Measurements from ENCODE around the gene CCNK.

Gene CCNK

DNA sequence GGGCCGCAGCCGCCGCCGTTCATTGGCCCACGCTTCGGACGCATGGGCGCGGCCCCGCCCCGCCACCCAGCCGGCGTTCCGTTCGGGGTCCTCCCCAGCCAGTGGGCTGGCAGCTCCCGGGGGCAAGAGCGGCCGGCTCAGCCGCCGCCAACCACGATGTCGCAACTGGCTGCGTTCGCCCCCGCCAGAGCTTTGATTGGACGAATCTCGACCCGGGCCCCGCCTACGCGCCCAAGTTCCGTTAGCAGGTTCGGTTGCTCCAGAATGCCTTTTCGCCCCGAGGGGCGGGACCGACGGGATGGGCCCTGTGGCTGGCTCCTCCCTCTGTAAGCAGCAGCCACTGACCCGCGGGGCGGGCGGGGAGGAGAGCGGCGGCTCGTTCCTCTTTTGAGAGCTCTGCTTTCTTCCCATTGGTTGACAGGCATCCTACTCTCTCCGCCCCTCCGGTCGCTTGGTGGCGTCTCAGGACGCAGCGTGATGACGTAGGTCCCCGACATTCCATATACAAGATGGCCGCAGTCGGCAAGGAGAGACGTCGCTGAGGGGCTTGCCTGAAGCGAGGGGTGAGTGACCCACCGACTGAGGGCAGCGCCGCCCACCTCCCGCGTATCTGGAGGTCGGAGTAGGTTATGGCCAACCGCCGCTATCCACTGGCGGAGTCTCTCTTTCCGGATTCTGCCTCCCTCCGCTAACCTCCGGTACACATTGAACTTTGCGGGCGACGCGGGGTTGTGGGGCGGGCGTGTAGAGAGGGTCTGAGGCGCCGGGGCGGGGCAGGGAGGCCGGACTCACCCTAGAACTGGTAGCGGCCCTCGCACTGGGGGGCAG is at the start of gene CCNK:
Gene CCNK, plus strand, starts transcription at position 493 of the 828 bp plus-strand sequence. CDS start 11,269 bp downstream, outside the sequence.
- Histone ChIP-seq H3K4me1 (peaks cover 39% of the 10 kb centered on the region), H4K20me1 (peaks cover 93% of the 10 kb centered on the region), H3K27me3 (no peaks in the 10 kb centered on the region), H3K27ac (peak within 1 kb of the TSS; percentile 93), H3K4me3 (peak within 1 kb of the TSS; percentile 91), H3K4me2 (peak within 1 kb of the TSS; percentile 95), H3K9me3 (no peaks in the 10 kb centered on the region), H3K36me3 (no peaks in the 10 kb centered on the region), H3K9ac (peak within 1 kb of the TSS; percentile 91)
- TF ChIP-seq Cebpa-rat (IDR thresholded peaks at IDR 0.05), result peak; percentile 94

DNA sequence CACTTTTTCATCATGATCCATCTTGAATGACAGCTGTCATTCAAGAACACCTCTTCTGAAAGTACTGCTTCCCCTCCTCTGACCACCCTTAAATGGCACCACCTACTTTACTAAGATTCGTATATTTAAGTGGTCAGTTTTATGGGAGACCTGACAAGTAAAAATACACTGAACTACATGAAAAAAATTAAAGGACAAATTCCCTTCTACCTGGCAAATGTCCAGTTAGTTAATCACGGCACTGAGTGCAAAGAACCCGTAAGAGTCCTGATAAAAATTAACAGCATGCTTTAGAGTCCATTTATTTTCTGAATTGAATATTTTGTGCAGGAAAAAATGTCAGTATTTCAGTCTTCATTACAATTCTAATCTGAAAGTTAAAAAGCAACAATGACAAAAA is 49.2 kb upstream of the CCNK start:
- Histone ChIP-seq H3K27ac (no peak overlapping the region), H4K20me1 (peaks cover 50% of the 10 kb centered on the region; the same call in 1 of the 2 replicates), H3K9me3 (peaks cover 17% of the 10 kb centered on the region), H3K4me3 (no peak overlapping the region), H3K4me1 (peaks cover 28% of the 10 kb centered on the region), H3K27me3 (no peaks in the 10 kb centered on the region), H3K9ac (no peak overlapping the region), H3K4me2 (no peak overlapping the region), H3K36me3 (peaks cover 93% of the 10 kb centered on the region)
- no peak for TF ChIP-seq Cebpa-rat (IDR thresholded peaks at IDR 0.05)

DNA sequence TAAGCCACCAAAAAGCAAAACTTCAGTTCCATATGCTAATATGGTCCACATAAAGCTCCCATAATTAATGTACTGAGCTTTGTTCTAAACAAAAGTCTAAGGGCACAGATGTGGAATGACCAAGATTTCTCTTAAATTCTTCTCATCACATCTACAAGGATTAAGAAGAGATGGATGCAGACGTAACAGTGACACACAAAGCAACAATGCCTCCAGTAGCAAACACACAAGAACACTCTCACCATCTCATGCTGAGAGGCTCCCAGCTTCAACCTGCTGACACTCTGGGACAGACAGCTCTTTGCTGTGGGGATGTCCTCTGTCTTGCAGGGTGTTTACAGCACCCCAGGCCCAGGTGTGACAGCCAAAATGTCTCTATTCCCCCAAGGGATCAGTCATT is 48.7 kb upstream of the CCNK start:
- Histone ChIP-seq H3K36me3 (peaks cover 93% of the 10 kb centered on the region), H4K20me1 (peaks cover 53% of the 10 kb centered on the region; the same call in 1 of the 2 replicates), H3K27me3 (no peaks in the 10 kb centered on the region), H3K9ac (no peak overlapping the region), H3K4me2 (no peak overlapping the region), H3K4me3 (no peak overlapping the region), H3K9me3 (peaks cover 17% of the 10 kb centered on the region), H3K4me1 (peaks cover 32% of the 10 kb centered on the region), H3K27ac (no peak overlapping the region)
- TF ChIP-seq Cebpa-rat (IDR thresholded peaks at IDR 0.05), result no peak

DNA sequence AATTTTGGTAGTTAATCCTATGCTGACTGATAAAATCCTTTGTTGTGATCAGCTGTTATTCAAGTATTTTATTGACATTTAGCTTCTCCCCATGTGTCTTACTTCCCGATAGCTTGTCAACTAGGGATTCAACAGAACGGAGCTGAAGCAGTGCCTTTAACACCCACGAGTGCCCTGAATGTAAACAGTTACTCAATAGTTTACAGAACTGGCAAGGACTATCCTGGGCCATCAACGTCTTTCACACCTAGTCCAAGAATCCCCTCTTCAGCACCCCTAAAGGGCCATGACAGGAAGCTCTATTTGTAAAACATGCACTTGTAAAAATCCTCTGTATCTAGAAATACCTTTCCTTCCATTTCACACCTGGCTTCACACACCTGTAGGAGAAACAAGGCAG is 45.9 kb upstream of the CCNK start:
- Histone ChIP-seq H3K9ac (no peak overlapping the region), H3K36me3 (peaks cover 92% of the 10 kb centered on the region), H3K27me3 (no peaks in the 10 kb centered on the region), H3K27ac (no peak overlapping the region), H3K4me2 (no peak overlapping the region), H4K20me1 (peaks cover 64% of the 10 kb centered on the region), H3K4me3 (no peak overlapping the region), H3K4me1 (peaks cover 42% of the 10 kb centered on the region), H3K9me3 (no peaks in the 10 kb centered on the region)
- no peak for TF ChIP-seq Cebpa-rat (IDR thresholded peaks at IDR 0.05)

DNA sequence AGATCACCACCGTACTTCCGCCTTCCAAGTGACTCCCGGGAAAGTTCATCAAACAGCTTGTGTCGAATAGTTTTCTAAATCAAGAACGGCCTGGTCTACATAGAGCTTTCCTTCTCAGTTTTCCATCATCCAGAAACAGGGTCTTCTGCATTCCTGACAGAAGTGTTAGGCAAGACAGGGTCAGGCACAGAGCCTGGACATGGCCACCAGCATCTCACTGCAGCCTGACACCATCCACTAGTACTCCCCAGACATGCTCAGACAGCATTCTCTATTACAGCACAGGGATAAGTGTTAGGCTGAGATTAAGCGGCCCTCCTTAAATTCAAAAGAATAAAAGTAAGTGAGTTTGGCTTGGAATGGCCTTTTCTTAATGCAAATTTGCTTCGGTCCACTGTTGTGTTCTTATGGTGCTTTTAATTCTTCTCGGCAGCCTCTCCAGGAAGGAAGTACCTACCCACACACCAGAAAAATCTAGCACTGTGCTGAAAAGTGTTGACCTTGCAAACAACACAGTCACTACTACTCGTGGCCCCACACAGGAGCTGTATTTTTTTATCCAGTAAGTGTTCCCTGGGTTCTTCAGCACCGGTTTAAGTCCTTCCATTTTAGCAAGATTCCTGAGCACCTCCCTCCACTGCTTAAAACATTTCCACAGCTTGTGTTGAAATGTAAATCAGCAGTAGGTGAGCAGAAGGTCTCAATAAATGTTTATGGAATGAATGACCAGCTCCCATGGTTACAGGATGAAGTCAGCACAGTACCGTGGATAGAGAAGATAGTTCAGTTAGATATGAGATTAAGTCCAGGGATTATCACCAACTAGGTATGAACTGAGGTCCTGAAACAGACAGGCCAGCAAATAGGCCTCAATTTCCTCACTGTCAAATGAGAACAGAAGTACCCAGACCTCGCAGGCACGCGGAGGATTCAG is 44.7 kb upstream of the CCNK start:
- TF ChIP-seq Cebpa-rat (IDR thresholded peaks at IDR 0.05), result no peak
- Histone ChIP-seq H3K4me3 (no peak overlapping the region), H3K9ac (no peak overlapping the region), H3K36me3 (peaks cover 92% of the 10 kb centered on the region), H3K4me1 (peaks cover 30% of the 10 kb centered on the region), H3K4me2 (peak overlapping the region; percentile 48), H3K9me3 (no peaks in the 10 kb centered on the region), H3K27ac (no peak overlapping the region), H4K20me1 (peaks cover 64% of the 10 kb centered on the region), H3K27me3 (no peaks in the 10 kb centered on the region)

DNA sequence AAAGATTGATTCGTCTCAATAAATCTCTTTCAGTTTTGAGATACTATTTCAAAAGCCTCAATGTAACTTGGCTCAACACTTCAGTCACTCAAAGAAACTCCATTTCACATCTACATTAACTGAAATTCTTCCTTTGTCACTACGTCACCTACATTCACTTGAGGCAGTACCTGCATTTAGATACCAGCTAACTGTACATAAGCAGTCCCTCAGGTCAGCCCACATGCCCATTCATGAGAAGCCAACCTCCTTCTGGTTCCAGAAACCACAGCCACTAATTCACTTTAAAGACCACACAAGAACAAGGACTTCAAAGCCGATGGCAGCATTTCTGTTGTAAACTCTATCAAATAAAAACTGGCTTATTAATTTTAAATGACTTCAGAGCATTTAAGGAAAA is 43.5 kb upstream of the CCNK start:
- H3K27ac ChIP-seq, result no peak overlapping the region
- H3K9ac ChIP-seq, result no peak overlapping the region
- TF ChIP-seq Cebpa-rat (IDR thresholded peaks at IDR 0.05), result no peak
- no peaks in the 10 kb centered on the region for H3K27me3 ChIP-seq
- peaks cover 92% of the 10 kb centered on the region for H3K36me3 ChIP-seq
- H3K4me1 ChIP-seq, result peaks cover 29% of the 10 kb centered on the region
- H3K4me2 ChIP-seq, result no peak overlapping the region
- H3K4me3 ChIP-seq, result no peak overlapping the region
- H3K9me3 ChIP-seq, result no peaks in the 10 kb centered on the region
- H4K20me1 ChIP-seq, result peaks cover 65% of the 10 kb centered on the region

DNA sequence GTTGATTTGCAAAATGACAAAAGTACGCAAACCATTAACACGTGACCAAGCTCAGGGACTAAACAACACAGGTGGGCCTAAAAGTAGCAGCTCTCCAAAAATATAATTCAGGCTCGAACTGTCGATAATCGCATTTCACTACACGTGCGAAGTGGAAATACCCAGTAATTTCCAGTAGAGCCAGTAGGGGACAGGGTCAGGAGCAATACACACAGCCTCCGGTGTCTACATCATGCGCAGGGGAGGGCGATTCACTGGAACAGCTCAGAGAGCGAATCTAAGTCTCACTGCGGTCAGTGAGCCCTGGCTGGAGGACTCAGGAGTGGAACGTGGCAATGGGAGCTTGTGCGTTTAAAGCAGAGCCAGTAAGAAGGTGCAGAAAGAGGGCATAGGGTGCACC is 40.9 kb upstream of the CCNK start:
- Histone ChIP-seq H4K20me1 (peaks cover 86% of the 10 kb centered on the region), H3K4me3 (no peak overlapping the region), H3K9ac (no peak overlapping the region), H3K4me2 (no peak overlapping the region), H3K27ac (no peak overlapping the region), H3K4me1 (peaks cover 29% of the 10 kb centered on the region), H3K27me3 (no peaks in the 10 kb centered on the region), H3K36me3 (peaks cover 96% of the 10 kb centered on the region), H3K9me3 (no peaks in the 10 kb centered on the region)
- TF ChIP-seq Cebpa-rat (IDR thresholded peaks at IDR 0.05), result no peak

DNA sequence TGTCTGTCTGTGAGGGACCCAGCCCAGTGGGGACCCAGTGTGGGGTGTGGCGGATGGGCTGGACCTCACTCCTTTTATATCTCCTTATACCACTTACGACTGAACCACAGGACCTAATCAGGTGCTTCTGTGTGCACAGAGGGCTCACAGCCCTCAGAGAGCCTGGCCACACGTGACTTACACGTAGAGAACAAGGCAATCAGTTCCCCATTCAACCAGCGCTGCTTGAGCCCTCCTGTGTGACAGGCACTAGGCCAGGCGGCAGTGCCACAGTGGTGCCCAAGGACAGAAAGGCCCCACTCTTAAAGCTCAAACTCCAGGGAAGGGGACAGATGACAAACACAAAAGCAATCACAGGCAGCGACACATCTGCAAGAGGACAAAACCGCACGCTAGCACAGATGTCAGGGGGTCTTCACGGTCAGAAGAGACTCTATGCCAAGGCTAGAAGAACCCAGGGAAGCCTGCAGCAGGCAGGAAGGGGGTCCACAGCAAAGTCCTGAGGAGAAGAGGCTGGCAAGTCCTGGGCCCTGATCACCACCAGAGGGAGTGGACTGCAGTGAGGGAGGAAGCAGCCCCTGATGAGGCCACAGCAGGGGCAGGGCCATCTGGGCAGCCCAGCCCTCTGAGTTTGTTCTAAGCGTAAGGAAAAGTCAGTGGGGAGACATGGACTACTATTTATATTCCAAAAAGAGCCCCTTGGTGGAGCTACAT is 39.9 kb upstream of the CCNK start:
- no peak for TF ChIP-seq Cebpa-rat (IDR thresholded peaks at IDR 0.05)

DNA sequence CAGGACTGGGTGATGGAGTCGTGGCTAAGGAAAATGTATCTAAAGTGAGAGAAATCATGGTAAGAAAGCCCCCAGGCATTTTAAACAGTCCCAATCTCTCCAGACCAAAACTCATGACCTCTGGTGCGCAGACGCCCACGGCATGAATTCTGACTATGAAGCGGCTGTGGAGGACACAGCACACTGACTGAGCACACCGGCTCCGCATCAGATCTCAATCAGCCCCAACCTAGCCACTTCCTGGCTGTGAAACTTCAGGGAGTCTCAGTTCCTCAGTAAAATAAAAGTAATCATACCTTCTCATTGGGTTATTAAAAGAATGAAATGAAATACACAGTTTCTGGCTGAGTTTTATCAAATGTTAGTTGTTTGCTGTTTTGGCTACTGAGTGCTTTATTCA is 39.3 kb upstream of the CCNK start:
- no peaks in the 10 kb centered on the region for H3K9me3 ChIP-seq
- H3K4me3 ChIP-seq, result no peak overlapping the region
- no peak for TF ChIP-seq Cebpa-rat (IDR thresholded peaks at IDR 0.05)
- H3K4me2 ChIP-seq, result no peak overlapping the region
- H3K4me1 ChIP-seq, result peaks cover 21% of the 10 kb centered on the region
- H3K27ac ChIP-seq, result no peak overlapping the region
- H3K36me3 ChIP-seq, result peaks cover 95% of the 10 kb centered on the region
- H3K27me3 ChIP-seq, result no peaks in the 10 kb centered on the region
- no peak overlapping the region for H3K9ac ChIP-seq
- peaks cover 80% of the 10 kb centered on the region for H4K20me1 ChIP-seq

More for the DNA sequence above, 39.9 kb upstream of the CCNK start:
- H4K20me1 ChIP-seq, result peaks cover 78% of the 10 kb centered on the region
- H3K9me3 ChIP-seq, result no peaks in the 10 kb centered on the region
- no peak overlapping the region for H3K4me3 ChIP-seq
- peaks cover 95% of the 10 kb centered on the region for H3K36me3 ChIP-seq
- peaks cover 27% of the 10 kb centered on the region for H3K4me1 ChIP-seq
- H3K9ac ChIP-seq, result no peak overlapping the region
- no peaks in the 10 kb centered on the region for H3K27me3 ChIP-seq
- H3K4me2 ChIP-seq, result no peak overlapping the region
- H3K27ac ChIP-seq, result no peak overlapping the region

Data from BLaER1 (cell line).